Thymus (tissue), 11 donors: ENCODE measurements around the gene SLC39A11. TPM values are rescaled to one million over a fixed set of nuclear protein-coding genes. Genes with fewer than 3 reads are reported as not detected.

Source experiments
- DNase-seq, 9 donors: peaks; one replicate each; pipeline ENCODE4 v3.0.0-alpha.2; 2013; ENCODE audit warnings: low spot score in 9 of 9, low read depth in 6 of 9, missing footprints in 1 of 9
- H3K27ac ChIP-seq, 2 donors: one replicate each; pipeline ENCODE4 v1.5.1; 2013; ENCODE audit warnings: control low read depth in 1 of 2, low read depth in 1 of 2, low read length in 1 of 2, mild to moderate bottlenecking in 1 of 2, moderate library complexity in 1 of 2
- H3K27me3 ChIP-seq, 2 donors: one replicate each; pipeline ENCODE4 v1.5.1; 2013; ENCODE audit warnings: low read length in 1 of 2; ENCODE audit not compliant: control insufficient read depth in 2 of 2, insufficient read depth in 1 of 2
- H3K36me3 ChIP-seq, 2 donors: one replicate each; pipeline ENCODE4 v1.5.1; 2013; ENCODE audit warnings: low read length in 1 of 2, mild to moderate bottlenecking in 1 of 2, moderate library complexity in 1 of 2; ENCODE audit not compliant: control insufficient read depth in 2 of 2, insufficient read depth in 2 of 2
- H3K4me1 ChIP-seq, 2 donors: one replicate each; pipeline ENCODE4 v1.5.1; 2013; ENCODE audit warnings: low read length in 2 of 2; ENCODE audit not compliant: control insufficient read depth in 2 of 2, insufficient read depth in 2 of 2
- H3K4me3 ChIP-seq, 2 donors: one replicate each; pipeline ENCODE4 v1.5.1; 2013; ENCODE audit warnings: low read length in 2 of 2, control low read depth in 1 of 2, mild to moderate bottlenecking in 1 of 2
- H3K9me3 ChIP-seq, 2 donors: one replicate each; pipeline ENCODE4 v1.5.1; 2013; ENCODE audit warnings: low read length in 1 of 2, mild to moderate bottlenecking in 1 of 2; ENCODE audit not compliant: control insufficient read depth in 2 of 2, insufficient read depth in 1 of 2
- WGBS: extraction: QIAGEN DNeasy Blood & Tissue Kit; methylation state at CpG from one replicate; pipeline ENCODE4 v1.1.7; 2013; 5-methylcytosine and 5-hydroxymethylcytosine counted together
- polyA plus RNA-seq: library from polyadenylated mRNA; stranded (reverse); fragments of 200-250 nt; gene quantifications from one replicate; pipeline ENCODE4 v1.2.3, GENCODE V29; 2013
- total RNA-seq: library from RNA; stranded (reverse); fragments of 120-200 nt; gene quantifications from one replicate; pipeline ENCODE4 v1.2.4, GENCODE V29; 2013
- donor health status: healthy.

The SLC39A11 gene
- total and polyA plus RNA-seq, 2 donors = 7.4 to 8.7 TPM

DNA sequence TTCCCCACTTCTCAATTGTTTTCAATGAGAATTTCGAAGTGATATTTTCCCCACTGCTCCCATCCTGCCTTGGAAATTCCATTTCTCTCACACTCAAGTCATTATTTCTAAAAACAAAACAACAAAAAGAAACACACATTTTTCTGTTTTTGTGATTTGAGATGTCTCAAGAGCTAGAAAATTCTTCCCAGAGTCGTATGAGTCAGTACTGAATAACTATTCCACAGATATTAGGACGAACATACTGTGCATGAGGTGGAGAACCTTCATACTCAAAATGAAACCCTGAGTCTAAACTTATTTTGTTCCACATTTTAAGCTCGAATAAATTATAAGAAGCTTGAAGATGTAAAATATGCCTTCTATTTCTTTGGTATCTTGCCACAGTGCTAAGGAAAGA is 204.6 kb downstream of the SLC39A11 start:
- no peak for DNase-seq
- H3K4me1 ChIP-seq = no peaks in the 10 kb centered on the region
- H3K9me3 ChIP-seq = no peaks in the 10 kb centered on the region
- WGBS = 69% methylated on average over 4 of the region's 4 CpGs
- H3K27ac ChIP-seq = no peak overlapping the region
- H3K4me3 ChIP-seq = no peak overlapping the region
- no peaks in the 10 kb centered on the region for H3K36me3 ChIP-seq
- H3K27me3 ChIP-seq = no peaks in the 10 kb centered on the region

DNA sequence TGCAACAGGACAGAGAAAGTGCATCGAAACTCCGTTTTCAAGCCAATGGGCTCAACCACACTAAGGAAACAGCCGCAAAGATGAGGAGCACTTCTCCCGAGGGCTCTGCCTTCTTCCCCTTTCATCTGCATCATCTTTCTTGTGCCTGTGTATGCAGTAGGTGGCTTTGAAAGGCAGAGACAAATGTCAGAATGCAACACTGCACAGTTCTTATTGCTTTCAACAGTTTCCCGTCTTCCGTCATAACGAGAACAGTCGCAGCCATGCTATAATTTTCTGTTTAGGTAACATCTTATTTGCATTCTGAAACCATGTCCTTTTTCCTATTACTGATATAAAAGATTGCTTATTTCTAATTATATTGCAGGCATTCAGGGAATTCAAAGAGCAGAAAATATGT is 205.2 kb downstream of the SLC39A11 start:
- 74% methylated on average over 8 of the region's 8 CpGs for WGBS
- no peaks in the 10 kb centered on the region for H3K27me3 ChIP-seq
- DNase-seq = no peak
- H3K27ac ChIP-seq = no peak overlapping the region
- H3K4me1 ChIP-seq = no peaks in the 10 kb centered on the region
- H3K36me3 ChIP-seq = no peaks in the 10 kb centered on the region
- no peak overlapping the region for H3K4me3 ChIP-seq
- H3K9me3 ChIP-seq = no peaks in the 10 kb centered on the region

DNA sequence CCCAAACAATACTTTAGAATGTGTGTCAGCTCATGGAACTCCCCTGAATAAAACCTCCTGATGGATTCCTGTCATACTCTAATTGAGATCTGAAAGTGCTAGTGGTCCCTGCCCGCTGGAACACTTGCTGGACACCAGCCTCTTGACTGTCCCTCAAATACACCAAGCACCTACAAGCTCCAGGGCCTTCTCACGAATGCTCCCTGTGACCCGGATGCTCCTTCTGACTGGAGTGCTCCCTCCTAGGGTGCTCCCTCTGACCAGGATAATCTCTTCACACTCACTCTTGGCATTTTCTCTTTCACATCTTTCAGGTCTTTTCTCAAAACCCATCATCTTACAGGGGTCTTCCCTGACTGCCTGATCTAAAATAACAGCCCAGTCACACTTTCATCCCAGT is 205.9 kb downstream of the SLC39A11 start:
- no peaks in the 10 kb centered on the region for H3K36me3 ChIP-seq
- WGBS = 96% methylated on average over 3 of the region's 3 CpGs

GRCh38 chr17:72884066-72884465 is 208.4 kb downstream of the SLC39A11 start:
- Histone ChIP-seq H3K36me3 (no peaks in the 10 kb centered on the region), H3K27me3 (no peaks in the 10 kb centered on the region), H3K9me3 (peaks cover 0 to 8% of the 10 kb centered on the region in 2 donors), H3K27ac (no peak overlapping the region), H3K4me1 (no peaks in the 10 kb centered on the region), H3K4me3 (no peak overlapping the region)
- 96% methylated on average over 2 of the region's 2 CpGs for WGBS
- no peak for DNase-seq

More for the DNA sequence above, 205.9 kb downstream of the SLC39A11 start:
- Histone ChIP-seq H3K27me3 (no peaks in the 10 kb centered on the region), H3K9me3 (no peaks in the 10 kb centered on the region), H3K4me1 (no peaks in the 10 kb centered on the region), H3K27ac (no peak overlapping the region), H3K4me3 (no peak overlapping the region)
- DNase-seq = no peak

- H3K4me3 ChIP-seq = no peak overlapping the region
- H3K27ac ChIP-seq = no peak overlapping the region
- no peaks in the 10 kb centered on the region for H3K4me1 ChIP-seq
- 97% methylated on average over 5 of the region's 5 CpGs for WGBS
- H3K27me3 ChIP-seq = no peaks in the 10 kb centered on the region
- no peaks in the 10 kb centered on the region for H3K36me3 ChIP-seq
- no peak for DNase-seq
- H3K9me3 ChIP-seq = peaks cover 0 to 11% of the 10 kb centered on the region in 2 donors
Observed at GRCh38 chr17:72883351-72883750, 209.1 kb downstream of the SLC39A11 start.

GRCh38 chr17:72882426-72882825 is 210.1 kb downstream of the SLC39A11 start:
- no peak for DNase-seq
- no peaks in the 10 kb centered on the region for H3K27me3 ChIP-seq
- WGBS = 94% methylated on average over 4 of the region's 4 CpGs
- H3K9me3 ChIP-seq = peaks cover 0 to 11% of the 10 kb centered on the region in 2 donors
- no peaks in the 10 kb centered on the region for H3K4me1 ChIP-seq
- no peaks in the 10 kb centered on the region for H3K36me3 ChIP-seq
- no peak overlapping the region for H3K27ac ChIP-seq
- H3K4me3 ChIP-seq = no peak overlapping the region

GRCh38 chr17:72879877-72880276 is 212.6 kb downstream of the SLC39A11 start:
- H3K27ac ChIP-seq = no peak overlapping the region
- no peaks in the 10 kb centered on the region for H3K27me3 ChIP-seq
- H3K9me3 ChIP-seq = peaks cover 0 to 15% of the 10 kb centered on the region in 2 donors
- 97% methylated on average over 2 of the region's 2 CpGs for WGBS
- H3K4me1 ChIP-seq = no peaks in the 10 kb centered on the region
- no peak for DNase-seq
- no peaks in the 10 kb centered on the region for H3K36me3 ChIP-seq
- no peak overlapping the region for H3K4me3 ChIP-seq

GRCh38 chr17:72878975-72879660 is 213.4 kb downstream of the SLC39A11 start:
- H3K9me3 ChIP-seq = peaks cover 0 to 15% of the 10 kb centered on the region in 2 donors
- H3K4me3 ChIP-seq = no peak overlapping the region
- H3K36me3 ChIP-seq = no peaks in the 10 kb centered on the region
- no peaks in the 10 kb centered on the region for H3K27me3 ChIP-seq
- no peak for DNase-seq
- 97% methylated on average over 6 of the region's 6 CpGs for WGBS
- H3K27ac ChIP-seq = no peak overlapping the region
- no peaks in the 10 kb centered on the region for H3K4me1 ChIP-seq

- 98% methylated on average over 8 of the region's 8 CpGs for WGBS
- Histone ChIP-seq H3K27me3 (no peaks in the 10 kb centered on the region), H3K27ac (no peak overlapping the region), H3K4me3 (no peak overlapping the region), H3K4me1 (no peaks in the 10 kb centered on the region), H3K36me3 (no peaks in the 10 kb centered on the region), H3K9me3 (peaks cover 0 to 15% of the 10 kb centered on the region in 2 donors)
- no peak for DNase-seq
Observed at GRCh38 chr17:72877348-72877747, 215.1 kb downstream of the SLC39A11 start.
